Uterus (tissue), 2 donors: ENCODE measurements around the gene SF1.

Source experiments
- POLR2A ChIP-seq, 2 donors: fragments of 450-650 bp; IDR thresholded peaks; one replicate each; pipeline ENCODE4 v1.6.1; 2016; ENCODE audit warnings: antibody characterized with exemption in 2 of 2, mild to moderate bottlenecking in 1 of 2, moderate library complexity in 1 of 2
- TF ChIP-seq, protein P1 (sequence below), 4 experiments: fragments of 200-600 bp in 2 of 4; fragments of 450-650 bp in 2 of 4; sonication (generic) in 2 of 4; IDR thresholded peaks; one replicate each; pipeline ENCODE4 v1.5.1; 2016 to 2019; ENCODE audit warnings: antibody characterized with exemption in 4 of 4, mild to moderate bottlenecking in 2 of 4, moderate library complexity in 1 of 4

GRCh38 chr11:64743591-64744543 is 34.5 kb downstream of the SF1 start, which contains the start of gene RASGRP2:
- TF ChIP-seq, protein P1, sequence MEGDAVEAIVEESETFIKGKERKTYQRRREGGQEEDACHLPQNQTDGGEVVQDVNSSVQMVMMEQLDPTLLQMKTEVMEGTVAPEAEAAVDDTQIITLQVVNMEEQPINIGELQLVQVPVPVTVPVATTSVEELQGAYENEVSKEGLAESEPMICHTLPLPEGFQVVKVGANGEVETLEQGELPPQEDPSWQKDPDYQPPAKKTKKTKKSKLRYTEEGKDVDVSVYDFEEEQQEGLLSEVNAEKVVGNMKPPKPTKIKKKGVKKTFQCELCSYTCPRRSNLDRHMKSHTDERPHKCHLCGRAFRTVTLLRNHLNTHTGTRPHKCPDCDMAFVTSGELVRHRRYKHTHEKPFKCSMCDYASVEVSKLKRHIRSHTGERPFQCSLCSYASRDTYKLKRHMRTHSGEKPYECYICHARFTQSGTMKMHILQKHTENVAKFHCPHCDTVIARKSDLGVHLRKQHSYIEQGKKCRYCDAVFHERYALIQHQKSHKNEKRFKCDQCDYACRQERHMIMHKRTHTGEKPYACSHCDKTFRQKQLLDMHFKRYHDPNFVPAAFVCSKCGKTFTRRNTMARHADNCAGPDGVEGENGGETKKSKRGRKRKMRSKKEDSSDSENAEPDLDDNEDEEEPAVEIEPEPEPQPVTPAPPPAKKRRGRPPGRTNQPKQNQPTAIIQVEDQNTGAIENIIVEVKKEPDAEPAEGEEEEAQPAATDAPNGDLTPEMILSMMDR (IDR thresholded peaks at IDR 0.05) = peak; percentile 58 to 77 (median 70)
- peak in 1 of 2 donors; percentile 11 for TF ChIP-seq POLR2A (IDR thresholded peaks at IDR 0.05)
